H1 (cell line): ENCODE measurements around the gene EVI5. TPM values are rescaled to one million over a fixed set of nuclear protein-coding genes. Genes with fewer than 3 reads are reported as not detected.

ENCODE experiments used
- CTCF ChIA-PET: fragments of 300-600 bp; sonication (Branson Sonifier 250); formaldehyde crosslinking; loops from one replicate; lab custom pipeline; 2021; ENCODE audit not compliant: partially characterized antibody; lab: Charles Lee
- POLR2A ChIA-PET: fragments of 300-600 bp; sonication (Branson Sonifier 250); formaldehyde crosslinking; loops from one replicate; lab custom pipeline; 2021; ENCODE audit warnings: inconsistent platforms; ENCODE audit not compliant: partially characterized antibody; lab: Charles Lee
- DNase-seq, 2 experiments: peaks; one replicate each; pipeline versions ENCODE4 v3.0.0 to v3.0.0-alpha.2; 2010 to 2022; ENCODE audit warnings: low spot score in 2 of 2, low read depth in 1 of 2, mixed read lengths in 1 of 2
- FAIRE-seq: peaks from 2 replicates; lab custom pipeline; 2011; peaks lifted over from hg19 to GRCh38; lab: Jason Lieb, UNC
- H2AFZ ChIP-seq: 2 replicates; pipeline ENCODE4 v1.8.1; 2012; ENCODE audit warnings: low read length, inconsistent platforms
- H2AK5ac ChIP-seq: 2 replicates; pipeline ENCODE4 v1.6.1; 2013; ENCODE audit warnings: low read depth, low read length
- H2BK120ac ChIP-seq: replicated peaks from 2 replicates; pipeline ENCODE3; 2013; ENCODE audit warnings: low read depth, low read length, inconsistent platforms
- H2BK12ac ChIP-seq: 2 replicates; pipeline ENCODE4 v1.6.1; 2013; ENCODE audit warnings: low read depth, low read length
- H2BK15ac ChIP-seq: 2 replicates; pipeline ENCODE4 v1.6.1; 2013; ENCODE audit warnings: low read length
- H2BK20ac ChIP-seq: 2 replicates; pipeline ENCODE4 v1.6.1; 2013; ENCODE audit warnings: low read length
- H2BK5ac ChIP-seq: 2 replicates; pipeline ENCODE4 v1.6.1; 2013; ENCODE audit warnings: low read depth, low read length
- H3K14ac ChIP-seq: 2 replicates; pipeline ENCODE4 v1.6.1; 2013; ENCODE audit warnings: inconsistent platforms; ENCODE audit not compliant: insufficient read length
- H3K18ac ChIP-seq: 2 replicates; pipeline ENCODE4 v1.6.1; 2013; ENCODE audit warnings: low read length; ENCODE audit errors: extremely low read depth
- H3K23ac ChIP-seq: 2 replicates; pipeline ENCODE4 v1.6.1; 2013; ENCODE audit warnings: inconsistent platforms; ENCODE audit not compliant: insufficient read length
- H3K23me2 ChIP-seq: 2 replicates; pipeline ENCODE4 v1.6.1; 2013; ENCODE audit warnings: low read depth, low read length
- H3K27ac ChIP-seq: 2 replicates; pipeline ENCODE4 v1.6.1; 2011; ENCODE audit warnings: low read depth, low read length, inconsistent platforms
- H3K27me3 ChIP-seq, 4 experiments: replicated peaks in 1 of 4; 1 replicate in 1 of 4; 2 replicates in 3 of 4; pipeline versions ENCODE4 v1.6.1 to v1.8.1; 2011 to 2013; ENCODE audit warnings: low read length in 3 of 4, mild to moderate bottlenecking in 3 of 4, inconsistent platforms in 2 of 4, mixed read lengths in 2 of 4, moderate library complexity in 1 of 4; ENCODE audit not compliant: control insufficient read depth in 3 of 4, insufficient read depth in 3 of 4; ENCODE audit errors: extremely low read depth in 1 of 4
- H3K36me3 ChIP-seq, 4 experiments: 2 replicates each; pipeline versions ENCODE4 v1.6.1 to v1.8.1; 2011 to 2013; ENCODE audit warnings: mild to moderate bottlenecking in 4 of 4, low read length in 3 of 4, moderate library complexity in 2 of 4, control low read depth in 1 of 4, inconsistent platforms in 1 of 4; ENCODE audit not compliant: insufficient read depth in 4 of 4, control insufficient read depth in 2 of 4
- H3K4ac ChIP-seq: replicated peaks from 2 replicates; pipeline ENCODE3; 2013; ENCODE audit warnings: low read length, low read depth, mixed read lengths, inconsistent platforms; ENCODE audit not compliant: insufficient read length
- H3K4me1 ChIP-seq, 4 experiments: replicated peaks in 1 of 4; 1 replicate in 1 of 4; 2 replicates in 3 of 4; pipeline versions ENCODE4 v1.6.1 to v1.8.1; 2011 to 2013; ENCODE audit warnings: low read length in 3 of 4, inconsistent platforms in 2 of 4, mixed read lengths in 1 of 4; ENCODE audit not compliant: insufficient read depth in 4 of 4, control insufficient read depth in 3 of 4
- H3K4me2 ChIP-seq, 2 experiments: 2 replicates each; pipeline versions ENCODE4 v1.6.1 to v1.8.1; 2011 to 2013; ENCODE audit warnings: low read depth in 2 of 2, low read length in 2 of 2, control low read depth in 1 of 2, inconsistent platforms in 1 of 2, mild to moderate bottlenecking in 1 of 2; ENCODE audit not compliant: insufficient read depth in 1 of 2
- H3K4me3 ChIP-seq, 4 experiments: fragments of 200-600, 300-600 bp in 1 of 4; sonication (generic), shearing (Covaris generic), sonication (Bioruptor Twin) in 1 of 4; 2 replicates each; pipeline versions ENCODE4 v1.5.1 to v1.8.1; 2011 to 2016; ENCODE audit warnings: low read length in 4 of 4, low read depth in 3 of 4, control low read depth in 2 of 4, inconsistent platforms in 2 of 4, mild to moderate bottlenecking in 2 of 4, mixed read lengths in 1 of 4, moderate library complexity in 1 of 4; ENCODE audit not compliant: insufficient read depth in 2 of 4; ENCODE audit errors: extremely low read depth in 1 of 4
- H3K56ac ChIP-seq: replicated peaks from 2 replicates; pipeline ENCODE3; 2013; ENCODE audit warnings: low read depth, mild to moderate bottlenecking, mixed read lengths, low read length, inconsistent platforms; ENCODE audit not compliant: insufficient read length
- H3K79me1 ChIP-seq: 2 replicates; pipeline ENCODE4 v1.6.1; 2013; ENCODE audit warnings: low read depth, low read length, control low read depth
- H3K79me2 ChIP-seq, 2 experiments: 2 replicates each; pipeline versions ENCODE4 v1.6.1 to v1.8.1; 2012 to 2013; ENCODE audit warnings: low read length in 2 of 2, mild to moderate bottlenecking in 2 of 2, inconsistent platforms in 1 of 2; ENCODE audit not compliant: insufficient read depth in 2 of 2, control insufficient read depth in 1 of 2
- H3K9ac ChIP-seq, 4 experiments: replicated peaks in 1 of 4; 1 replicate in 1 of 4; 2 replicates in 3 of 4; pipeline versions ENCODE4 v1.6.1 to v1.8.1; 2011 to 2013; ENCODE audit warnings: low read depth in 3 of 4, low read length in 3 of 4, control low read depth in 2 of 4, mild to moderate bottlenecking in 2 of 4, moderate library complexity in 2 of 4, inconsistent platforms in 1 of 4; ENCODE audit errors: extremely low read depth in 1 of 4
- H3K9me3 ChIP-seq, 2 experiments: 2 replicates each; pipeline versions ENCODE4 v1.6.1 to v1.8.1; 2012 to 2013; ENCODE audit warnings: mild to moderate bottlenecking in 2 of 2, moderate library complexity in 2 of 2, control low read depth in 1 of 2, inconsistent platforms in 1 of 2, low read depth in 1 of 2, low read length in 1 of 2, mixed read lengths in 1 of 2; ENCODE audit not compliant: insufficient read depth in 2 of 2
- H4K20me1 ChIP-seq, 2 experiments: replicated peaks in 1 of 2; 2 replicates each; pipeline versions ENCODE3 to v1.8.1; 2011 to 2013; ENCODE audit warnings: inconsistent platforms in 2 of 2, low read length in 2 of 2, mild to moderate bottlenecking in 1 of 2; ENCODE audit not compliant: insufficient read depth in 2 of 2, control insufficient read depth in 1 of 2
- H4K5ac ChIP-seq: 2 replicates; pipeline ENCODE4 v1.6.1; 2013; ENCODE audit warnings: low read length, low read depth, mixed read lengths, inconsistent platforms; ENCODE audit not compliant: insufficient read length
- H4K8ac ChIP-seq: 2 replicates; pipeline ENCODE4 v1.8.0; 2013; ENCODE audit warnings: mild to moderate bottlenecking, moderate library complexity, low read length, inconsistent platforms; ENCODE audit not compliant: insufficient read depth; ENCODE audit errors: extremely low read depth
- H4K91ac ChIP-seq: replicated peaks from 2 replicates; pipeline ENCODE3; 2013; ENCODE audit warnings: low read length, mixed read lengths, inconsistent platforms; ENCODE audit not compliant: insufficient read length
- ASH2L ChIP-seq: fragments of 200-600, 300-600 bp; sonication (generic); IDR thresholded peaks from one replicate; pipeline ENCODE4 v1.7.1; 2017; ENCODE audit warnings: low read length
- EGR1 ChIP-seq: IDR thresholded peaks from 2 replicates; pipeline ENCODE4 v1.6.1; 2011; ENCODE audit warnings: low read depth, low read length, borderline replicate concordance
- FOSL1 ChIP-seq: IDR thresholded peaks from 2 replicates; pipeline ENCODE4 v1.6.1; 2011; ENCODE audit warnings: mild to moderate bottlenecking, low read depth, low read length, moderate library complexity; ENCODE audit not compliant: insufficient read depth
- HDAC2 ChIP-seq, 2 experiments: fragments of 300-600 bp in 1 of 2; sonication (generic) in 1 of 2; IDR thresholded peaks; 2 replicates each; pipeline ENCODE4 v1.6.1; 2011 to 2012; ENCODE audit warnings: low read depth in 2 of 2, low read length in 2 of 2, mild to moderate bottlenecking in 2 of 2, moderate library complexity in 2 of 2, borderline replicate concordance in 1 of 2, inconsistent platforms in 1 of 2
- TAF7 ChIP-seq: optimal IDR thresholded peaks from 2 replicates; pipeline ENCODE3; 2011; ENCODE audit warnings: low read depth, mild to moderate bottlenecking, inconsistent platforms, low read length, moderate library complexity, borderline replicate concordance
- TCF12 ChIP-seq: IDR thresholded peaks from 2 replicates; pipeline ENCODE4 v1.6.1; 2011; ENCODE audit warnings: low read depth, mild to moderate bottlenecking, low read length
- WGBS, 2 experiments: shearing (Covaris generic) in 1 of 2; methylation state at CpG; one replicate each; pipeline versions ENCODE4 v1.1.6 to v1.1.7; 2013 to 2015; ENCODE audit warnings: low lambda C conversion rate in 2 of 2, mixed read lengths in 2 of 2, inconsistent platforms in 1 of 2, low coverage in 1 of 2, missing lambda C conversion rate in 1 of 2; ENCODE audit not compliant: insufficient replicate concordance in 2 of 2, insufficient coverage in 1 of 2, insufficient read length in 1 of 2; ENCODE audit errors: extremely low coverage in 1 of 2, missing lambda C conversion rate in 1 of 2; 5-methylcytosine and 5-hydroxymethylcytosine counted together
- polyA plus RNA-seq, 7 experiments: library from polyadenylated mRNA; depleted of rRNA in 3 of 7; stranded (reverse) in 5 of 7; unstranded in 2 of 7; fragments of >200 nt in 5 of 7; fragments of 200-250 nt in 2 of 7; gene quantifications; 1 replicate in 5 of 7; 2 replicates in 1 of 7; 4 replicates in 1 of 7; pipeline versions ENCODE4 v1.2.1 to v1.2.3, GENCODE V29; 2011 to 2013; ENCODE audit warnings: missing spikeins in 2 of 7, mixed read lengths in 2 of 7
- total RNA-seq: library from RNA; stranded (reverse); fragmentation: NEBNext Ultra II Directional; extraction: Animal tissue kit (Norgen Biotek cat#: 25700); gene quantifications from 2 replicates; pipeline ENCODE4 v1.2.1, GENCODE V29; 2021

Gene EVI5
- total and polyA plus RNA-seq, 2 of the 8 experiments (the other 6 are each of a cell fraction or from before 2014, with no cell fraction given), result 1.7 to 13.7 TPM

GRCh38 chr1:92601044-92601443 lies 183.9 kb downstream of the EVI5 start:
- Histone ChIP-seq H3K27ac (no peak overlapping the region), H3K36me3 (no peaks in the 10 kb centered on the region), H3K14ac (no peak overlapping the region), H3K23ac (no peak overlapping the region), H2BK120ac (no peak overlapping the region), H2AK5ac (no peak overlapping the region), H3K4me3 (no peak overlapping the region), H3K4me2 (no peak overlapping the region), H3K4me1 (no peaks in the 10 kb centered on the region), H4K8ac (no peak overlapping the region), H2BK12ac (no peak overlapping the region), H3K23me2 (no peaks in the 10 kb centered on the region), H3K56ac (no peak overlapping the region), H3K4ac (no peak overlapping the region), H4K20me1 (no peaks in the 10 kb centered on the region), H2BK15ac (no peak overlapping the region), H3K27me3 (no peaks in the 10 kb centered on the region), H3K9me3 (no peaks in the 10 kb centered on the region), H3K79me1 (no peaks in the 10 kb centered on the region), H3K9ac (no peak overlapping the region), H2BK20ac (no peak overlapping the region), H4K91ac (no peak overlapping the region), H4K5ac (no peak overlapping the region), H2BK5ac (no peak overlapping the region), H3K79me2 (no peaks in the 10 kb centered on the region), H3K18ac (no peak overlapping the region), H2AFZ (no peak overlapping the region)
- DNase-seq (no peak), FAIRE-seq (no peak)
- POLR2A ChIA-PET, result no interaction called here
- 93% methylated on average over 2 of the region's 2 CpGs; no CpG with 5 or more reads in 1 of the 2 experiments for WGBS, 2 experiments
- no peak for TF ChIP-seq EGR1
- no peak for TF ChIP-seq FOSL1
- no peak for TF ChIP-seq TAF7
- no peak for TF ChIP-seq ASH2L
- no peak for TF ChIP-seq TCF12
- TF ChIP-seq HDAC2 (IDR thresholded peaks at IDR 0.05; ENCODE audit: borderline replicate concordance in 1 of 2, low read depth in 2 of 2, low read length in 2 of 2), result no peak
- CTCF ChIA-PET, result no interaction called here
